DMS153 (cell line): ENCODE results near the gene CRYZL1.

ENCODE experiments used
- DNase-seq: peaks from one replicate; lab custom pipeline; 2025; lab: John Stamatoyannopoulos, UW

CRYZL1 gene

GRCh38 chr21:33541105-33541711 lies 100.3 kb downstream of the CRYZL1 start:
- DNase-seq: no peak

DNA sequence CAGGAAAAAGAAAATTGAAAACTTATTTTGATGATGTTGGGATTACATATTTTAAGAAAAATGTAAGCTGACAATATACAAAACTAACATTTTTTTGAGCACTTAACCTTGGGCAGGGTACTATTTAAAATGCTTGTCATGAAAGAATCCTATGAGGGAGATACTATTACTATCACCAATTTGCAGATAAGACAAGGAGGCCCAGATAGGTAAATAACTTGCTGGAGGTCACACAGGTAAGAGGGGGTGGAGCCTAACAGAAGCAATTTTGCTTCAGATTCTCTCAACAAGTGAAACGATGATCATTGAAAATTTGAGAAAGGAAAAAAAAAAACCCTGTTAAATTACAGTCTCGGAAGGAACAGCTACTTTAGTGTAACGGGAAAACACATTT lies 100.8 kb downstream of the CRYZL1 start:
- no peak for DNase-seq

DNA sequence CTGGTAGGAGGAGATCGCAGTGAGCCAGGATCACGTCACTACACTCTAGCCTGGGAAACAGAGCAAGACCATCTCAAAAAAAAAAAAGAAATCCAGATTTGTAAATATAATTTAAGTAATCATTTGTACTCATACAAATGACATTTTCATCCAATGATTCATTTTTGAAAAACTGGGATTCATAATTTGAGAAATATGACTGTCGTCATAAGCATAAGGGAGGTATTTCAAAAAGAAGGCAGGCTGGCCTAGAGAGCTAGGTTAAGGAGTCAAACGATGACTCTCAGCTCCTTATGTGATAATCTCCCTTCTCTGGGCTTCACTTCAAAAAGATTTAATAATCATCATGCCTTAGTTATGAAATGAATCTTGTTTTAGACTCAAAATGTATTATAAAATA lies 101.9 kb downstream of the CRYZL1 start:
- no peak for DNase-seq
